C4-2B (cell line): ENCODE results near the gene RNU6-7.

ENCODE experiments used
- H3K27ac ChIP-seq: fragments of 450-650 bp; 2 replicates; pipeline ENCODE4 v1.5.1; 2017
- ZFX ChIP-seq: fragments of 450-650 bp; IDR thresholded peaks from 2 replicates; pipeline ENCODE4 v1.6.1; 2017
- TF ChIP-seq, protein P1 (sequence below): fragments of 450-650 bp; conservative IDR thresholded peaks from 2 replicates; pipeline ENCODE4 v1.5.1; 2017; ENCODE audit warnings: mild to moderate bottlenecking

RNU6-7 gene

DNA sequence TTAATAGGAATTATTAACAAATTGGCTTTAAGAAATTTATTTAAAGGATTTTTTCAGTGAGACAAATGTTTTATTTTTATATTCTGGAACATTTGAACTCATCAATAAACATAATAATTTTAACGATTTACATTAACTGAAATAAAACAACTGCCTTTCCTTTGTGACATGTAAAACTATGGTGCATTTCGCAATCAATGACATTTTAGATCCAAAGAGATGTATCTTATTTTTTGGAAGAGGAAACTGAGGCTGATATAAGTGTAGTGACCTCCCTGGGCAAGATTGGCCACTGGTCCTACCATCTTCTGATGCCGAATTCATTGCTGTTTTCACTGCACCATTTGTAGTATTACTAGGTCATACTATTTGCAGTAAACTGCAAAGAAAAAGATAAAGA is 3.7 kb downstream of the RNU6-7 start:
- no peak overlapping the region for H3K27ac ChIP-seq
- TF ChIP-seq ZFX: no peak
- TF ChIP-seq, protein P1, sequence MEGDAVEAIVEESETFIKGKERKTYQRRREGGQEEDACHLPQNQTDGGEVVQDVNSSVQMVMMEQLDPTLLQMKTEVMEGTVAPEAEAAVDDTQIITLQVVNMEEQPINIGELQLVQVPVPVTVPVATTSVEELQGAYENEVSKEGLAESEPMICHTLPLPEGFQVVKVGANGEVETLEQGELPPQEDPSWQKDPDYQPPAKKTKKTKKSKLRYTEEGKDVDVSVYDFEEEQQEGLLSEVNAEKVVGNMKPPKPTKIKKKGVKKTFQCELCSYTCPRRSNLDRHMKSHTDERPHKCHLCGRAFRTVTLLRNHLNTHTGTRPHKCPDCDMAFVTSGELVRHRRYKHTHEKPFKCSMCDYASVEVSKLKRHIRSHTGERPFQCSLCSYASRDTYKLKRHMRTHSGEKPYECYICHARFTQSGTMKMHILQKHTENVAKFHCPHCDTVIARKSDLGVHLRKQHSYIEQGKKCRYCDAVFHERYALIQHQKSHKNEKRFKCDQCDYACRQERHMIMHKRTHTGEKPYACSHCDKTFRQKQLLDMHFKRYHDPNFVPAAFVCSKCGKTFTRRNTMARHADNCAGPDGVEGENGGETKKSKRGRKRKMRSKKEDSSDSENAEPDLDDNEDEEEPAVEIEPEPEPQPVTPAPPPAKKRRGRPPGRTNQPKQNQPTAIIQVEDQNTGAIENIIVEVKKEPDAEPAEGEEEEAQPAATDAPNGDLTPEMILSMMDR: no peak

DNA sequence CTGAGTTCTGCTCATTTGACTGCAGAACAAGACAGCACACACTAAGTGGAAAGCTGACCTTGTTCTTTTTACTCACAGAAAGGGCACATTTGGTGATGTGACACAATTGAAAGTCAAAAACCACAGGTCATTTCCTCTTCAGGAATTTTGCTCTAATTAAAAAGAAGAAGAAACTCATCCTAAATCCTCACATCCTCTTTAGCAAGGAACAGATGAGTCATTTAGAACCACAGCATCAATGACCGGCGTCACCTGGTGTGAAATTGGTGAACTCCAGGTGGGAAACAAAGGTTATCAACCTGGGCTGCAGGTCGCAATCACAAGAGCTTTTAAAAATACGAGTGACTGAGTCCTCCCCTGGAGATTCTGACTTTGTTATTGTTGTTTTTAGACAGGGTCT is 4.1 kb downstream of the RNU6-7 start:
- no peak overlapping the region for H3K27ac ChIP-seq

DNA sequence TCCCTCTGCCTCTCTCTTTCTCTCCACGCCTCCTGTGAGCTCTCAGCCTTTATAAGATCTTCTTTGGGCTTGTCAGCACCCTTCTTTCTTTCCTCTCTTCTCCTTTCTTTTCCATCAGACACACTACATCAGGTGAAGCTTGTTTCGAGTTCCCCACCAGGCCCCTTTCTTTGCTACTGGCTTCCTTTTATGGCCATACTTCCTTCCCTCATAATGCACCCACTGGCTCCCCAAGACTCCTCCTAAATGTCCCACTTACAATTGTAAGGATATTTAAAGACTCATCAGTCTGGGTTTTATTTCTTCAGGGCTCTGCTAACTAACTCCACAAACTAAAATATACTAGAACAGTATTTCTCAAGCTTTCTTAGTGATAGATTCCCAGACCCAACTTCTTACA is 4.7 kb downstream of the RNU6-7 start:
- TF ChIP-seq, protein P1: no peak
- no peak for TF ChIP-seq ZFX
- no peak overlapping the region for H3K27ac ChIP-seq

More for the DNA sequence above, 4.1 kb downstream of the RNU6-7 start:
- TF ChIP-seq ZFX: no peak
- TF ChIP-seq, protein P1: no peak; the same call in 1 of the 2 replicates

DNA sequence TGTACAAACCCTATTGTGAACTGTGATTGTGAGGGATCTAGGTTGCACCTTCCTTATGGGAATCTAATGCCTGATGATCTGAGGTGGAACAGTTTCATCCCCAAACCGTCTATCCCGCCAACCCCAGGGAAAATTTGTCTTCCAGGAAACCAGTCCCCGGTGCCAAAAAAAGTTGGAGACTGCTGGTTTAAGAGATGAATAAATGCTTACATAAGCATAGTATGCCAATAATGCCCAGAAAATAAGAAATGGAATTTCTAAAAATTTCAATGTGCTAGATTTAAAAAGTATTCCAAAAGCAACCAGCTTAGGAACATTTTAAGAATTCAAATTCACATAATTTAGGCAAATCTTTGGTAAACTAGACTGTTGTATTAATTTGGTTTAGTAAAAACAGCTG is 6.6 kb downstream of the RNU6-7 start:
- no peak for TF ChIP-seq ZFX
- TF ChIP-seq, protein P1: no peak
- H3K27ac ChIP-seq: no peak overlapping the region

DNA sequence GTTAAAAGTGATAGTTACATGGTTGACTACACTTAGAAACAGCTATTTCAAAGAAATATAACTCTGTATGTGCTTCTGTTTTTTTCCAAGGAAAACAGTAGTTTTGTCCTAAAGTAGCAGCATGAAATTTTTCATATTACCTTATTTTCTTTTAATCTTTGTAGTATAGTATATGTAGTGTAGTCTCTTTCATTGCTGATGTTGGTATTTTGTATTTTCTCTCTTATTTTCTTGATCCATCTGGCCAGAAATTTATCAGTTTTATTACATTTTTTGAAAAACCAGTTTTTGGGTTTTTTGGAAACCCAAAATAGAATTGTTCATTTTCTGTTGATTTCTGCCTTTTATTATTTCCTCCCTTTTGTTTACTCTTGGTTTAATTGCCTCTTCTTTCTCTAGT is 7.6 kb downstream of the RNU6-7 start:
- TF ChIP-seq ZFX: no peak
- TF ChIP-seq, protein P1: no peak

DNA sequence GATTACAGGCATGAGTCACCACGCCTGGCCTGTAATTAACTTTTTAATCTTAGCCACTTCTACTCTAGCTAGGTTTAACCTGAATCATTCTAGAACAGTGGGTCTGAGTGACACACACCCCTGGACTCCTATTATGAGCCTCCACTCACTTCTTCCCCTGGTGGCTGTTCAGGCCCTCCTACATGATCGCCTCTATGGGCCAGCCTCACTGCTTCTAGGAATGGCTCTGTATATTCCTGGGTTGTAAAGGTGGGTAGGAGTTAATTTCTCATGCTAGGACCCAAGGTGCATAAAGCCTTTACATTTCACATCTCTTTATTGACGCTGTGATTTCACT is 9.2 kb downstream of the RNU6-7 start:
- no peak overlapping the region for H3K27ac ChIP-seq
- no peak for TF ChIP-seq ZFX
- TF ChIP-seq, protein P1: no peak

More for the DNA sequence above, 7.6 kb downstream of the RNU6-7 start:
- H3K27ac ChIP-seq: no peak overlapping the region

DNA sequence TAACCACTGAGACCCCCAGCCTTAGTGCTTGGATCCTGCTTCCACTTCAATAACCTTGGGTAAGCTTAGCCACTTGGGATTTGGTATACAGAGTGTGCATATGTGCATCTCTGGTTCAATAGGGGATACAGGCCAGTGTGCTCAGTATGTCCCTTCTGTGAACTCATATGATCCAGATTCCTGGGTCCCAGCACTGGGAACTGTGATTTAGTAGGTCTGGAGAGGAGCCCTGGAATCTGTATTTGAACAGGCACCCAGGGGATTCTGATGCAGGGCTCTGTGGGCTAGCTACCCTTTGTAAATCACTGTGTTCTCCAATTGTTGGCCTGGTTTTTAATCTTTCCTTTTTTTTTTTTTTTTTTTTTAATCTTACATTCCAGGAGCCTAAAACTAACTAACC is 11.0 kb downstream of the RNU6-7 start:
- TF ChIP-seq ZFX: no peak
- TF ChIP-seq, protein P1: no peak

More for the DNA sequence above, 11.0 kb downstream of the RNU6-7 start:
- H3K27ac ChIP-seq: no peak overlapping the region
